Fibroblast of villous mesenchyme (primary cell): ENCODE results near the gene IFT27. TPM values are rescaled to one million over a fixed set of nuclear protein-coding genes. Genes with fewer than 3 reads are reported as not detected.

Source experiments
- DNase-seq: peaks from one replicate; pipeline ENCODE4 v3.0.0-alpha.2; 2010; ENCODE audit warnings: low read depth
- H3K4me3 ChIP-seq: 2 replicates; pipeline ENCODE4 v1.5.1; 2011; ENCODE audit warnings: low read depth, mild to moderate bottlenecking, low read length
- CTCF ChIP-seq: IDR thresholded peaks from 2 replicates; pipeline ENCODE4 v1.5.1; 2012; ENCODE audit warnings: low read depth, mild to moderate bottlenecking, low read length; ENCODE audit not compliant: insufficient read depth
- total RNA-seq: library from RNA; depleted of rRNA; stranded (reverse); fragments of >200 nt; gene quantifications from 2 replicates; pipeline ENCODE4 v1.2.3, GENCODE V29; 2012

The IFT27 gene
- total RNA-seq, 1 donor = 16.0 TPM

GRCh38 chr22:36816636-36817524, 41.0 kb upstream of the IFT27 start, which contains the start of gene PVALB:
Gene PVALB (minus strand): TSS chr22:36817035. CDS start chr22:36817005, 30 bp downstream.
- H3K4me3 ChIP-seq = no peak within 1 kb of the TSS
- DNase-seq = peak; percentile 21
- TF ChIP-seq CTCF = no peak

GRCh38 chr22:36816339-36816635, 40.4 kb upstream of the IFT27 start:
- DNase-seq = no peak
- no peak overlapping the region for H3K4me3 ChIP-seq
- no peak for TF ChIP-seq CTCF

GRCh38 chr22:36815558-36816338, 39.8 kb upstream of the IFT27 start:
- no peak for TF ChIP-seq CTCF
- H3K4me3 ChIP-seq = no peak overlapping the region
- DNase-seq = no peak

- no peak overlapping the region for H3K4me3 ChIP-seq
- no peak for TF ChIP-seq CTCF
- DNase-seq = no peak
Observed at GRCh38 chr22:36814801-36815200, 38.9 kb upstream of the IFT27 start.

- DNase-seq = no peak
- no peak for TF ChIP-seq CTCF
- H3K4me3 ChIP-seq = no peak overlapping the region
Observed at GRCh38 chr22:36811094-36811800, 35.3 kb upstream of the IFT27 start.

GRCh38 chr22:36809351-36809750, 33.4 kb upstream of the IFT27 start:
- H3K4me3 ChIP-seq = no peak overlapping the region
- no peak for DNase-seq
- TF ChIP-seq CTCF = no peak
